CD1c-positive myeloid dendritic cell (primary cell): ENCODE data around the gene COA5.
"Not testable (repeated sequence)": the region's sequence is repeated elsewhere in the genome, so short reads cannot be mapped to it uniquely, and the experiment has no call there.

Source experiments
- DNase-seq: peaks from one replicate; pipeline ENCODE4 v3.0.0-alpha.2; 2016; ENCODE audit errors: extremely low spot score

COA5 gene

DNA sequence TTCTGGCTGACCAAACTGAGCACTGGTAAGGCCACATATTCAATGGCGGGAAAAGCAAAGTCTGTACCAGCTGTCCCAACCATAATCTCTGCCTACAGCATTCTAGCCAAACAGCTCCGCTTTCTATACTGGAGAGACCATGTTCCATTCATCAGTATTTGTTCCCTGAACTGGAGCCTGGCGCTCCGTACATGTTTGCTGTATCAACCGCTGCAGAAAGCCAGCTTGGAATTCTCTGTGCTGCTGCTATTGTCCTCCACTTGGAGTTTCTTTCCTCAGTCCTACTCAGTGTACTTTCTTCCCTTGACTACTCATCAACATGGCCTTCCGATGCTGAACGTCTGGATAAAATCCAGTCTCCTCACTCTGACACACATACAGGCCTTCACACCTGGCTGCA is 1.9 kb downstream of the COA5 start:
- no peak for DNase-seq

DNA sequence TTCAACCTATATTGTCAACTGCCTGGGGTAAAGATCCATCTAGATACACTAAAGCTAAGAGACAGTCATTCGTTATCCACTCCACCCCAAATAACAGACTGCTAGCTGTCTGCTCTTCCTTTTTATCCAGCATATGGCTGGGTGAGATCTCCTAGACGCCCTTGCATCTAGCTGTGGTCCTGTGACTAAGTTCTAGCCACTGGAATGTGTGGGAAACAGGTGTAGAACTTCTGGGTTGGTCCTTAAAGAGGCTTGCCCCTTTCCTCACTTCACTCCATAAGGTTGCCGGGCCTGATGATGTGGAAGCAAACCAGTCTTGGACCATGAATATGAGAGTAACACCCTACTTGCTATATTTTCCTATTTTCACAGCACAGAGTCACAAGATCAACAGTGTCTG is 3.2 kb downstream of the COA5 start:
- DNase-seq: no peak

DNA sequence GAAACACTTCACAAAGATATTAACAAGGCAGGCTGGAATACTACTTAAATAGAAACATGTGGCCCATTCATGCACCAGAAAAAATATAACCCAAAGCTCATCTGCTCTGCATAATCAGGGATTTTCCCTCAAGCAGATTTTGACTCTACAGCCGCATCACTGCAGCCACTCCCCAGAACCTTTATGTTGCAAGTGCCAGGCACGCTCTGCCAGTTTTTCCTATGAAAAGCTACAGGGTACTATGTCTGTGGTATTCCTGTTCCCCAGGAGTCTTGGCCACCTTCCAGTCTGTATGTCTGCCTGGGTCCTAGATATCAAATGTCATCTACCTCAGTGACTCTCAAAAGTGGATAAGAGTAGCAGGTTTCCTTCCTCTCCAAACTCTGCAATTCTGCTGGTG is 3.8 kb downstream of the COA5 start:
- DNase-seq: no peak

DNA sequence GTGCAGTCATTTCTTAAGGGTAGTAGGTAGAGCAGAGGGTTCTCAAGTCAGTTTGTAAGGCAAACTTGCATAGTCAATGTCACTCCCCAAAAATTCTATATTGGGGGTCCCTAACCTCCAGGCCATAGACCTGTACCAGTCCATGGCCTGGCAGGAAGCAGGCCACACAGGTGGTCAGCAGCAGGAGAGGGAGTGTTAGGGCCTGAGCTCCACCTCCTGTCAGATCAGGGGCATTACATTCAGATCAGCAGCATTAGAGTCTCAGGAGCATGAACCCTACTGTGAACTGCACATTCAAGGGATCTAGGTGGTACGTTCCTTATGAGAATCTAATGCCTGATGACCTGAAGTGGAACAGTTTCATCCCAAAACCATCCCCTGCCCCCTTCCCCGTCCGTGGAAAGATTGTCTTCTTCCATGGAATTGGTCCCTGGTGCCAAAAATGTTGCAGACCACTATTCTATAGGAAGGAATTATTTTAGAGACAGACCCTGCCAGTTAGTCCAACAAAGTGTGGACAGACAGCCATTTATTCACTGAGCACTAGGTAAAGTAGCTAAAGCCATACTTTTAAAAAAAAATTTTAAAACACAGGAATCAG is 6.7 kb downstream of the COA5 start:
- DNase-seq: no peak

DNA sequence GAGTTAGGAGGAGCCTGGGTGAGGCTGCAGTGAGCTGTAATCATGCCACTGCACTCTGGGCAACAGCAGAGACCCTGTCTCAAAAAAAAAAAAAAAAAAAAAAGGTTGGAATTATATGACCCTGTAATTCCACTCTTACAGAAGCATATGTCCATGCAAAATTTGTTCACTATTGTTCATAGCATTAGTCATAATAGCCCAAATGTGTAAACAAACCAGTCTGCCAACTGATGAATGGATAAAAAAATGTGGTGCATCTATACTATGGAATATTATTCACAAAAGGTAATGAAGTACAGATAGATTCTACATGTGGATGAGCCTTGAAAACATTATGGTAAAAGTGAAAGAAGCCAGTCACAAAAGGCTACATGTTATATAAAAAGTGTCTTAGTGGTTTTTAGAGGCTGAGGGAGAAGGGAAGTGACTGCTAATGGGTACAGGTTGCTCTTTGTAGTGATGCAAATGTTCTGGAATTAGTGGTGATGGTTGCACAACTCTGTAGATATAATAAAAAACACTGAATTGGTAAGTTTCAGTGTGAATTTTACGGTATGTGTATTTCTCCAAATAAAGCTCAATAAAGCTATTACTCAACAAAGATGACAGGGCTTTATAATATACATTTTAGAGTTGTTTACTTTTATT is 9.4 kb downstream of the COA5 start:
- DNase-seq: no peak

DNA sequence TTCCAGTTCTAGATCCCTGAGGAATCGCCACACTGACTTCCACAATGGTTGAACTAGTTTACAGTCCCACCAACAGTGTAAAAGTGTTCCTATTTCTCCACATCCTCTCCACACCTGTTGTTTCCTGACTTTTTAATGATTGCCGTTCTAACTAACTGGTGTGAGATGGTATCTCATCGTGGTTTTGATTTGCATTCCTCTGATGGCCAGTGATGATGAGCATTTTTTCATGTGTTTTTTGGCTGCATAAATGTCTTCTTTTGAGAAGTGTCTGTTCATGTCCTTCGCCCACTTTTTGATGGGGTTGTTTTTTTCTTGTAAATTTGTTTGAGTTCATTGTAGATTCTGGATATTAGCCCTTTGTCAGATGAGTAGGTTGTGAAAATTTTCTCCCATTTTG is 13.6 kb downstream of the COA5 start:
- DNase-seq: not testable (repeated sequence)

DNA sequence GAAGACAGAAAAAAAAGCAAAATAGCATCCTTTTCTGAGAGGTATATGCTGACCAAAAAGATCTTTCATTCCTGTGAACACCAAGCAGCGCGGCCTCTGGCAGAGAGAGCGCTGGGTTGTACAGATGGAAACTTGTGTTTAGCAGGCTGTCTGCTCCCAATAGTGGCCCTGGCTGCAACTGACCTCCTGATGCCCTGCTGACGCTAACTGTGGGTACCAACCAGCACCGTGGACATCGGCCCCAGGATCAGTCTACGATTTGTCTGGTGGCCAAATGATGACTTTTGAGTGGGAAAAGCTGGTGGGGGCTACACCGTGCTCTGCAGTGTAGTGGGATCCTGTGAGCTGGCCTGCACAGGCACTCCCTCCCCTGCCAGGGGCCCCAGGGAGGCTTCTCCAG is 15.7 kb downstream of the COA5 start:
- DNase-seq: no peak

DNA sequence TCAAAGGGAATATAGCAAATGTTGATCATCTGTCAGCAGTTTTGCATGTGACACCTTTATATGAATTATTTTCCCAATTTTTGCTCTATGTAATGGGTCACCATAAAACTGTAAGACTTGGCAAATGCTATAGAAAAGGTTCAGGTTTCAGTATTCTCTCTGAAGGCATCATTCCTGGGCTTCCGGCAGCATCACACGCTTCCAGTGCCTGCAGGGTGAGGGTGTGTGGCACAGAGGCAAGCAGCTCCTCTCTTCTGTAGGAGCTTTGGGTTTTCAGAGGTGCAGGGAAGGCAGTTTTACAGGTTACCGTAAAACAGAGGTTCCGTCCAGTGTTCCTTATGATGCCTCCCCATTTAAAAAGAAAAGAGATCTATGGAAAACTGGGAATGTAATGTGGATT is 18.8 kb downstream of the COA5 start:
- no peak for DNase-seq

DNA sequence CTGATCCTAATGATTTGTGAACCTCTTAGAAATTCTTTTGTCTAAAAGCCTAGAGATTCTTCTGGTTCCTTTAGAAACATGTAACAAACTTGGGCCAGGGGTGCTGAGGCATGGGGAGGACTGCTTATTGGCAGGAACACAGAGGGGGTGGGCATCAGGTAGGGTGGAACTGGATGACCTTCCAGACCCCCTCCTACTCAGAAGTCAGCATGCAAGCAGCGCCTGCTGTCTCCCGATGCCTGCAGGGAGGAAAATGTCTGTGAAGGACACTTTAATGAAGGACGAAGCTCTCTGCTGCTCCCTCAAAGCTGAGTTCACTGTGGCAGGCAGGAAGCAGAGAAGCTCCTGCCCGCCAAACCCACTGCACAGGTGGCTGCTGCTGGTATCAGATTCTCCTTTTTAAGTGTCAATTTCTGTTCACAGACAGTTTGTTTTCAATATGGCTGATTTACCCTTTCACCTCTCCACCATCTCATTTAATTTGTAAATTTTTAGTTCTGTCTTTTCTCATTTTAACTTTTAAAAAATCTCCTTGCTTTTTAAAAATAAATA is 19.4 kb downstream of the COA5 start:
- no peak for DNase-seq

DNA sequence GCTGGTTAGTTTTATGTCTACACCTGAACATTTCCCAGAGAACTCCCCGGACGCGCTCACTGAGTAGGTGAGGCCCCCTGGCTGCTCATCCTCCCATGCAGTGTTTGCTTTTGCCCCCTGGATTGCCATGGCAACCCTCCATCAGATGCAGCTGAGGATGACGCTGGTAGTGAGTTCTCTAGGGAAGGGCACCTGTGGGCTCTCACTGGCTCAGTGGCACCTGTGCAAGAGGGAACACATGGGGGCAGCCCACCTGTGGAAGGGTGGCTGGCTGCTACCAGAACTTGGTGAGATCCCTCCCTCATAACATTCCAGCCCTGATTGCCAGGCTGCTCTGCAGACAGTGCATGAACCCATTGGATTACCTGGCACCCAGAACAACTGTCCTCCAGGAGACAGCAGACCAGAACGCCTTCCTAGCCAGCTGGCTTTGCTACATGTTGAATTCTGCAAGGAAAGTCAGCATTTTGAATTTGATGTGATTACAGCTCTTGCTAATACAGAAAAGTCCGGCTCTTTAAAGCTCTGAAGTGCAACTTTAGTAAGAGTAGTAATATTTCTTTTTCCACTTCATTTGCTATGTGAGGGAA is 21.7 kb downstream of the COA5 start:
- DNase-seq: no peak

DNA sequence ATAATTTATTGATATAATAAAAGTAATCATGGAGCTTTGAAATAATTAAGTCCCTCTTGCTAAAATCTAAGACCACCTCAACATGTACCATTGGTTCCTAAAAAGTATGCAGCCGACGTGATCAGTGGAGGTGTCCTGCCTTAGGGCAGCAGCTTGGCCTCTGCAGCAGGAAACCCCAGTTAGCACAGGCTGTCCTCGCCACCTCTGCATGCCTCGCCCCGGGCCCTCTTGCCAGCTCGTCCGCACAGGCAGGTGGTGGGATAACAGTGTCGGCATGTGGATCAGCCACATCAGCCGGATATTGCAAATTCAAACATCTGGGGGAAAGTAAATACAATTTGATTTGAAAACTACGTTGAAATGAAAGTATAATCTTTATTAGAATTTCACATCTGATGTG is 22.9 kb downstream of the COA5 start:
- no peak for DNase-seq

DNA sequence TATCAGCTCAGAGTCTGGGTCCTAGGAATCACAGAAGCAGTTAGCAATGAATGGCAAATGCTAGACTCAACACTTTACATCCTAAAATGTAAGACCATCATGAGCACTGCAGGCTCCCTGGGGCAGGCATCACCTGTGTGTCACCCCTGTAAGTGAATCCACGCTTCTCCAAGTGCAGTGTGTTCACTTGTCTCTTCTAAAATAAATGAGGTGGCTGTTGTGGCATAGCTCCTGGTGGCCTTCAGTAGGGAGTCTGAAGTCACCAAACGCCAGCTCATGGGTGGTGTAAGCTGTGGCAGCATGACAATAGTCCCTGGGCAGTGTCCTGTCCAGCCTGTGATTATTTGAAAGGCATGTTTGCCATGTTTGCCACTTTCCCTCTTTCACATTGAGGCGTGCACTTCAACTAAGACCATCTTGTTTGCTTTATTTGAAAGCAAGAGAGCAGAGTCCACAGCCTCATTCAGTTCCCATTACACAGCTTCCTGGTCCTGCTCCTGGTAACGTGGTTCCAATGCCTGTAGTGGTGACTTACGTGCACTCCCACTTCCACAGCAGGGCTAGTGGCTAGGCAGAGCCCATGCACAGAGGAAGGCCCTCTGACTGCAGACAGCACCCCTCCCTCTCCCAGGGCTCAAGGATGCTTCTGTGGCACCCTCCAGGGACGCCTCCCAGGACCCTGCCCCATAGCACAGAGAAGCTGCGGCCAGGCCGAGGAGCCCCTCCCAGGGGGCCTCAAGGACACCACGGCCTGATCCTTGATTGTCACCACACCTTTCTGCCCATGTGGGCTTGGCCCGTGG is 24.3 kb downstream of the COA5 start:
- no peak for DNase-seq

DNA sequence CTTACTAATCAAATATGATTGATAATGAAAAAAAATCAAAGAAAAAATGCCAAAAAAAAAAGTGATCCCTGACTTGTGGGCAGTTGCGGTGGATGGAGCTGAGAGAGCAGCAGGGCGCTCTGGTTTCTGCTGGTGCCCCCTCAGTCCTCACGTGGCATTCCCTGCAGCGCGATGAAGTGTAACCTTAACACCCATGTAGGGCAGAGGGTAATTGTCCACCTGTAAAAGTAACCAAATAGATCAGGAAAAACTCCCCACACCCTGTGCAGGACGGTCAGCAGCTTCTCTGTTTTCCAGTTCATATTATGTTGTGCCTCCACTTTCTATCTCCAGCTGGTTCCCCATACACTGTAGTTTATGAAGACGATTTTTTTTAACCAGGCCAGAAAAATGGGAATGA is 25.0 kb downstream of the COA5 start:
- no peak for DNase-seq

DNA sequence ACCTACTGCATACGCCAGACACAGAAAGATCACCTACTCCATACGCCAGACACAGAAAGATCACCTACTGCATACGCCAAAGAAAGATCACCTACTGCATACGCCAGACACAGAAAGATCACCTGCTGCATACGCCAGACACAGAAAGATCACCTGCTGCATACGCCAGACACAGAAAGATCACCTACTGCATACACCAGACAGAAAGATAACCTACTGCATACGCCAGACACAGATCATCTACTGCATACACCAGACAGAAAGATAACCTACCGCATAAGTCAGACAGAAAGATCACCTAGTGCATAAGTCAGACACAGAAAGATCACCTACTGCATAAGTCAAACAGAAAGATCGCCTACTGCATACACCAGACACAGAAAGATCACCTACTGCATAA is 25.8 kb downstream of the COA5 start:
- DNase-seq: no peak

DNA sequence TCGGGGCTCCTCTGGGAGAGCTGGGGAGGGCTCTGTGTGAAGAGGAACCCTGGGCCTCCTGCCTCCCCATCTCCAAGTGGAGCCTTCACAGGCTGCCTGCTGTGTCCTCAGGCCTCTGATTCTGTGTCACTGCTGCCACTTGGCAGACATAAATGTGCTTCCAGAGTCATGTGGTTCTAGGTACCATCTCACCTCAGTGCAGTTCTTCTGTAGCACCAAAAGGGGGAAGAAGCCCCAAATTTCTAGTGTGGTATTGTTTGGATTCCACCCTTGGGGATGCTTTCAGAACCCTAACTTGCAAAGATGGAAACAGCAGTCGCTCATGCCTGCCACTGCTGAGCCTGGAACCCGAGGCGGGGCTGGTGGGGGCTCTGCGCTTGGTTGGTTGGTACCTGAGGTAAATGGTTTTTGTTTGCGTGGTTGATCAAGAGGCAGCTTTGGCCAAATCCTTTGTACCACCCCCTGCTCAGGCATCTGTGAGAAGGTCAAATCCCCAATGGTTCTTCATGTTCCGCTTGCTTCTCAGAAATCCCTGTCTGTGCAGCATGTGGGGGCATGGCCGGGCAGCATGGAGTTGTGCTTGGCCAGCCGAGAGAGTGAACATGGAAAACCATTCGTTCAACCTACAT is 27.5 kb downstream of the COA5 start:
- DNase-seq: no peak

DNA sequence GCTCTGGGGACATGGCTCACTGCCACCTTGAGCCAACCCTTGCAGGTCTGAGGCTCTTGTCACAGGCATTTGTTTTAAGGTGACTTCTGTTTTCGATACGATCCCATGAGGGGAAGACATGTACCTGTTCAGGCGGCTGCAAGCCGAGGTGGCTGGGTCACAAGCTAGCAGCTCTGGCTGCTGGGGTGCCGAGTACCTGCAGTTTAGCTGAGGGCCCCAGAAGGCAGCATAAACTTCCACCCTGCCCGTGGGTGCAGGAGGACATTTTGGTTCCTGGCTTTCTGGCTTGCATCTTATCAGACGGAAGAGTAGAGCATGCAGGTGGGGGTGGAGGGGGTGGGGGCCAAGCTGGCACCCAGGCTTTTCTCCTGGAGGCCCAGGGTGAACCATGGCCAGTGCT is 28.4 kb downstream of the COA5 start:
- DNase-seq: no peak

DNA sequence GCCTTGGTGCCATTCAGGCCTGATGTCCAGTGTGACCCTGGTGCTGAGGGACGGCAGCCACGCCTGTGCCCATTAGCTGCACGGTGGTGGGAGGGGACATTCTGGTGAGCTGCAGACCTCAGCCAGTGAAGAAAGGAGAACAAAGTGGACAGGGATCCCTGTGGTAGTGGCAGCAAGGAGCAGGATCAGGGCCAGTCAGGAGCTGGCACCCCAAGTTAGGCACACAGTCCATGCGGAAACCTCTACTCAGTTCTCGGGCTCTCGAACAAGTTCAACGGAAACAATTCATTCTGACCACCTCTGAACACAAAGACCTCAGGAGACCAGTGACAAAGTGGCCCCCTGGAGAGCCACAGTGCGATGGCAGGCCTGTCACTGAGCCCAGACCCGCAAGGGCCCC is 30.1 kb downstream of the COA5 start:
- DNase-seq: no peak

DNA sequence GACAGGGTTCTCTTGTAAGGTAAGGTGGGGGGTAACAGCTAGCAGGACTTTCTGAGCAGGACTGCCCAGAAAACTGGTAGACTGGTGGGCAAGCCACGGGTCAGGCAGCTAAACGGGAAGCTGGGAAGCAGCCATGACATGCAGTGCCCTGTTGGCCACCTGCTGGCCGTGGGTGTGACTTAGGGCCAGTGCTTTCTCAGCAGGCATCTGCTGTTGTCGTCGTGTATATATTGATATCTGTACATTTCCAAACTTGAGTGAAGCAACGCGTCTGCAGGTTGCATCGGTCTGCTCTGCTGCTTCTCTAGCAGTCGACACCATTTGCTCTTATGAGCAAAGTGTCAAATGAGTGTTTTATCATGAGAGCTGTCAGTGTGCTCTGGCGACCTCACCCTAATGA is 31.0 kb downstream of the COA5 start:
- no peak for DNase-seq

DNA sequence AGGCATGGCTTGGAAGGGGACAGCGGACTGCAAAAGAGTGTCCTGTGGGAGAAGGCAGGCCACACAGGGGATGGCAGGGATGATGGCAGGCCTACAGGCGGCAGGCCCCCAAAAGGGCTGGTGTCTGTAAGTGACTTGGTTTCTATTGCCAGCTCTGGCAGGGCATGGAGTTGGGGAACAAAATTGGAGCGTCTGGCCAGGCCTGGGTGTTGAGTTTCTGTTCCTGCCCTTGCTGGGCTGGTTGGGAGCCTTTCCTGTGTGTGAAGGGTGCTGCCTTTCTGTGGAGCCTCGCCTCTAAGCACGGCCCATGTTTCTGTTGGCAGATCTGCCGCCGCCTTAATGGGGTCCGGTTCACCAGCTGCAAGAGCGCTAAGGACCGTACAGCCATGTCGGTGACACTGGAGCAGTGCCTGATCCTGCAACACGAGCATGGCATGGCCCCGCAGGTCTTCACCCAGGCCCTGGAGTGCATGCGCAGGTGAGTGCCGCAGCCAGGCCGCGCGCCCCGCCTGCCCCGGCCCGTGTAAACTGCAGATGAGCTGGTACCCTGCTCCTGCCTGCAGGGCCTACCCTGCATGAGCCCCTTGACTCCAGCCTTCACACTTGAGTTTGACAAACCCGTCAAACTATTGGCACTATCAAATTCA is 31.5 kb downstream of the COA5 start:
- DNase-seq: no peak

DNA sequence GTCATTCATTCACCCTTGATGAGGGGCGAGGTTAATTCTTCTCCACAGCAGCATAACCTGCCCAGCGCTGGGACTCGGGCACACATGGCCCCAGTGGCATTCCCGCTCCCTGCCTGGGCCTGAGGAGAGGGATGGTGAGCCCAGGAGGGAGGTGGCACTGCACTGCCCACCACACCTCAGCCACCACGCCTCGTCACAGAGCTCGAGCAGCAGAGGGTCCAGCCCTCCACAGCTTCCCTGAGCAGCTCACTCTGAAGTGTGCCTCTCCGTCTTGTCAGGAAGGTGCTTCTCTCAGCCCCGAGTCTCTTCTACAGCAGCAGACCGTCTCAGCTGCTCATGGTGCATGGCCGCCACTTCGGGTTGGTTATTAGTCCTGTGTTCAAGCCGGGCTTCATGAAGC is 34.9 kb downstream of the COA5 start:
- no peak for DNase-seq

DNA sequence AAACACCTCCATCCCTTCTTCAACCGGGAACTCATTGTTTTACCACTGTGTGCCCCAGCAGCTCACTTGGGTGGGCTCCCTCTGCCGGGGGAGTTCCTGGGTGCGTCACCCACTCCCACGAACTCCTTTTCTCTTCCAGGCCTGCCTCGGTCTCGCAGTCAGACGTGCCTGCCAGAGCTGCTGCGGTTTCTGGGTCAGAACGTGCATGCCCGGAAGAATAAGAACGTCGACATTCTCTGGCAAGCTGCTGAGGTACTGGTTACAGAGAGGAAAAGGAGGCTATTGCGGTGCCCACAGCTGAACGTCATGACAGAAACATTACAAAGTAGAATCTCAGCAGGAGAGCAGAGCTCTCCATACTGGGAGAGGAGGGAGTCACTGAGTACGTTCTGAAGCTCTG is 35.6 kb downstream of the COA5 start:
- no peak for DNase-seq

DNA sequence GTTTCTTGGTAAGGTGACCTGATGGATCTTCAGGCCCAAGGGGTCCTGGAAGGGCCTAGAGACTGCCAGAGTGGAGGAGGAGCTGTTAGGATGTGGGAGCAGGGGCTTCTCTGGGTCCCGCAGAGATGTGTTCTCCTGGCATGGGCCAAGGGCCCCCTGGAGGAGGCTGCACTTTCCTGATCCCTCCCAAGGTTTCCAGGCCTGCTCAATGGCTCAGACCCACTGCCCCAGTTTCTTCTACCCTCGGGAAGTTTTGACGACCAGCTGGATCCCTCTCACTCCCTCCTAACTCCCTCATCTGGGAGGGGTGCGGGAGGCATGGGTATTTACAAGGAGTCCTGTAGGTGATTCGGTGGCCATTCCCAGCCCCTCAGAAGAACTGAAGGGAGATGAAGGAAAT is 36.1 kb downstream of the COA5 start:
- DNase-seq: no peak
